ENCODE results near the gene KCNG3.
A peak's percentile ranks its signal among the peaks of the same experiment; 100 is the strongest.

KCNG3 gene

GRCh38 chr2:42493468-42494354 is at the start of gene KCNG3:
TSS of gene KCNG3 (minus strand) at chr2:42493982. CDS start at chr2:42493501, 481 bp downstream.
- no peak for FAIRE-seq

- no peak for FAIRE-seq
Observed at GRCh38 chr2:42542871-42543270, 49.1 kb upstream of the KCNG3 start.

GRCh38 chr2:42537493-42537892 is 43.7 kb upstream of the KCNG3 start:
- FAIRE-seq: no peak

GRCh38 chr2:42532397-42532796 is 38.6 kb upstream of the KCNG3 start:
- FAIRE-seq: no peak

- no peak for FAIRE-seq
Observed at GRCh38 chr2:42523341-42523740, 29.6 kb upstream of the KCNG3 start.

GRCh38 chr2:42522035-42522434 is 28.3 kb upstream of the KCNG3 start:
- no peak for FAIRE-seq

- no peak for FAIRE-seq
Observed at GRCh38 chr2:42519624-42520023, 25.8 kb upstream of the KCNG3 start.

GRCh38 chr2:42516418-42516901 is 22.7 kb upstream of the KCNG3 start:
- FAIRE-seq: no peak

GRCh38 chr2:42513252-42513918 is 19.6 kb upstream of the KCNG3 start:
- FAIRE-seq: no peak

GRCh38 chr2:42510608-42511243 is 16.9 kb upstream of the KCNG3 start:
- no peak for FAIRE-seq

- no peak for FAIRE-seq
Observed at GRCh38 chr2:42510191-42510590, 16.4 kb upstream of the KCNG3 start.

GRCh38 chr2:42504364-42505230 is 10.8 kb upstream of the KCNG3 start:
- no peak for FAIRE-seq

GRCh38 chr2:42503291-42503690 is 9.5 kb upstream of the KCNG3 start:
- no peak for FAIRE-seq

GRCh38 chr2:42498497-42498896 is 4.7 kb upstream of the KCNG3 start:
- FAIRE-seq: no peak

- FAIRE-seq: no peak
Observed at GRCh38 chr2:42495611-42496010, 1.8 kb upstream of the KCNG3 start.

GRCh38 chr2:42495234-42495581 is 1.4 kb upstream of the KCNG3 start:
- FAIRE-seq: no peak

GRCh38 chr2:42494355-42495233 is 812 bp upstream of the KCNG3 start:
- FAIRE-seq: peak; percentile 93

- no peak for FAIRE-seq
Observed at GRCh38 chr2:42492691-42493467, 903 bp downstream of the KCNG3 start.

- no peak for FAIRE-seq
Observed at GRCh38 chr2:42488297-42488696, 5.5 kb downstream of the KCNG3 start.

- no peak for FAIRE-seq
Observed at GRCh38 chr2:42486145-42486906, 7.5 kb downstream of the KCNG3 start.
